IPS DF 19.7 (cell line): ENCODE results near the gene HSD3B7.
"Not testable (repeated sequence)": the region's sequence is repeated elsewhere in the genome, so short reads cannot be mapped to it uniquely, and the experiment has no call there.

ENCODE experiments used
- DNase-seq: peaks from one replicate; pipeline ENCODE4 v3.0.0-alpha.2; 2013; ENCODE audit warnings: low read depth, low spot score

Gene HSD3B7

GRCh38 chr16:31000671-31001382 lies 15.8 kb downstream of the HSD3B7 start:
- no peak for DNase-seq

GRCh38 chr16:31001507-31002249 lies 16.7 kb downstream of the HSD3B7 start:
- no peak for DNase-seq

- no peak for DNase-seq
Observed at GRCh38 chr16:31002250-31002700, 17.3 kb downstream of the HSD3B7 start.

- DNase-seq: no peak
Observed at GRCh38 chr16:31002862-31003341, 17.9 kb downstream of the HSD3B7 start.

- no peak for DNase-seq
Observed at GRCh38 chr16:31003744-31004143, 18.7 kb downstream of the HSD3B7 start.

GRCh38 chr16:31004658-31005057 lies 19.7 kb downstream of the HSD3B7 start:
- no peak for DNase-seq

- no peak for DNase-seq
Observed at GRCh38 chr16:31005350-31006085, 20.5 kb downstream of the HSD3B7 start.

GRCh38 chr16:31006086-31006385 lies 21.0 kb downstream of the HSD3B7 start:
- DNase-seq: no peak

GRCh38 chr16:31006589-31006988 lies 21.6 kb downstream of the HSD3B7 start:
- no peak for DNase-seq

GRCh38 chr16:31007684-31008083 lies 22.7 kb downstream of the HSD3B7 start:
- no peak for DNase-seq

GRCh38 chr16:31008149-31008548 lies 23.1 kb downstream of the HSD3B7 start:
- DNase-seq: no peak

- DNase-seq: no peak
Observed at GRCh38 chr16:31008551-31008950, 23.5 kb downstream of the HSD3B7 start.

- no peak for DNase-seq
Observed at GRCh38 chr16:31009120-31009519, 24.1 kb downstream of the HSD3B7 start.

GRCh38 chr16:31009894-31010584 lies 25.0 kb downstream of the HSD3B7 start:
- no peak for DNase-seq

- no peak for DNase-seq
Observed at GRCh38 chr16:31010585-31011325, 25.7 kb downstream of the HSD3B7 start, which contains the start of gene STX1B. Gene STX1B, minus strand, starts transcription at chr16:31010638. Its CDS starts 242 bp downstream, at chr16:31010396.

- not testable (repeated sequence) for DNase-seq
Observed at GRCh38 chr16:31011815-31012214, 26.8 kb downstream of the HSD3B7 start.

- not testable (repeated sequence) for DNase-seq
Observed at GRCh38 chr16:31013292-31013691, 28.3 kb downstream of the HSD3B7 start.

GRCh38 chr16:31016018-31016417 lies 31.0 kb downstream of the HSD3B7 start:
- DNase-seq: no peak

GRCh38 chr16:31017756-31018155 lies 32.7 kb downstream of the HSD3B7 start:
- not testable (repeated sequence) for DNase-seq

- no peak for DNase-seq
Observed at GRCh38 chr16:31020536-31020935, 35.5 kb downstream of the HSD3B7 start.
